Measurements from ENCODE around the gene SLC25A27.

DNA sequence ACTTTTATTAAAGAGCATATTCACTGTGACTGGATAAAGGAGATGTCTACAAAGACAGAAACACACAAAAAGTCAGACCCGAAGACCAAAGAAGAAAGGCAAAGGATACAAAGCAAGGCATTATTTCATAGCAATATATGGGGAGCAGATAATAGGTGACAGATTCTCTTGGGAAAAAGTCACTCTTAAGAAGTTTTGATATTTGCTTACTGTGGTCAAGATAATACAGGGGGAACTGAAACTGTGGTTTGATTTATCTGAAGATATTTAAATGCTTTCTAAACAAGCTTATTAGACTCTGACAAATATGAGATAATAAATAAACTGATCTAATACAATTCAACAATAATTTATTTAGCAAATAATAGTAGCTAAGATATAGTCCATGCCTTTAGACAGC lies 14.8 kb upstream of the SLC25A27 start:
- no peak for TF ChIP-seq POLR2A (IDR thresholded peaks at IDR 0.05)
- TF ChIP-seq, protein P1, sequence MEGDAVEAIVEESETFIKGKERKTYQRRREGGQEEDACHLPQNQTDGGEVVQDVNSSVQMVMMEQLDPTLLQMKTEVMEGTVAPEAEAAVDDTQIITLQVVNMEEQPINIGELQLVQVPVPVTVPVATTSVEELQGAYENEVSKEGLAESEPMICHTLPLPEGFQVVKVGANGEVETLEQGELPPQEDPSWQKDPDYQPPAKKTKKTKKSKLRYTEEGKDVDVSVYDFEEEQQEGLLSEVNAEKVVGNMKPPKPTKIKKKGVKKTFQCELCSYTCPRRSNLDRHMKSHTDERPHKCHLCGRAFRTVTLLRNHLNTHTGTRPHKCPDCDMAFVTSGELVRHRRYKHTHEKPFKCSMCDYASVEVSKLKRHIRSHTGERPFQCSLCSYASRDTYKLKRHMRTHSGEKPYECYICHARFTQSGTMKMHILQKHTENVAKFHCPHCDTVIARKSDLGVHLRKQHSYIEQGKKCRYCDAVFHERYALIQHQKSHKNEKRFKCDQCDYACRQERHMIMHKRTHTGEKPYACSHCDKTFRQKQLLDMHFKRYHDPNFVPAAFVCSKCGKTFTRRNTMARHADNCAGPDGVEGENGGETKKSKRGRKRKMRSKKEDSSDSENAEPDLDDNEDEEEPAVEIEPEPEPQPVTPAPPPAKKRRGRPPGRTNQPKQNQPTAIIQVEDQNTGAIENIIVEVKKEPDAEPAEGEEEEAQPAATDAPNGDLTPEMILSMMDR (IDR thresholded peaks at IDR 0.05): no peak

Data from heart left ventricle (tissue), 13 donors.